Sigmoid colon (tissue), 4 donors: ENCODE data around the gene LRFN3.

ENCODE experiments used
- CTCF ChIP-seq, 4 experiments: fragments of 450-650 bp in 3 of 4; fragments of 200-600 bp in 1 of 4; IDR thresholded peaks; one replicate each; pipeline ENCODE4 v1.5.1; 2016 to 2019; ENCODE audit warnings: antibody characterized with exemption in 4 of 4, mild to moderate bottlenecking in 3 of 4, moderate library complexity in 2 of 4
- POLR2A ChIP-seq, 2 donors: fragments of 450-650 bp; IDR thresholded peaks; one replicate each; pipeline ENCODE4 v1.6.1; 2016; ENCODE audit warnings: antibody characterized with exemption in 2 of 2, mild to moderate bottlenecking in 2 of 2, moderate library complexity in 2 of 2
- POLR2AphosphoS5 ChIP-seq, 4 donors: sonication (generic); formaldehyde crosslinking; IDR thresholded peaks; one replicate each; pipeline ENCODE4 v1.6.1; 2017; ENCODE audit warnings: antibody characterized with exemption in 4 of 4

- TF ChIP-seq CTCF (IDR thresholded peaks at IDR 0.05): no peak
- TF ChIP-seq POLR2AphosphoS5 (IDR thresholded peaks at IDR 0.05): no peak
- no peak for TF ChIP-seq POLR2A (IDR thresholded peaks at IDR 0.05)
Measured at GRCh38 chr19:35936738-35937268, 629 bp downstream of the LRFN3 start.
